HG03432 (cell line): ENCODE data around the gene KDM3B.

Experiments
- ATAC-seq: cut with Tn5 transposase; IDR thresholded peaks from one replicate; pipeline ENCODE4 v1.9.1; 2021; ENCODE audit warnings: mild to moderate bottlenecking, moderate library complexity; ENCODE audit not compliant: unreplicated experiment

The KDM3B gene

DNA sequence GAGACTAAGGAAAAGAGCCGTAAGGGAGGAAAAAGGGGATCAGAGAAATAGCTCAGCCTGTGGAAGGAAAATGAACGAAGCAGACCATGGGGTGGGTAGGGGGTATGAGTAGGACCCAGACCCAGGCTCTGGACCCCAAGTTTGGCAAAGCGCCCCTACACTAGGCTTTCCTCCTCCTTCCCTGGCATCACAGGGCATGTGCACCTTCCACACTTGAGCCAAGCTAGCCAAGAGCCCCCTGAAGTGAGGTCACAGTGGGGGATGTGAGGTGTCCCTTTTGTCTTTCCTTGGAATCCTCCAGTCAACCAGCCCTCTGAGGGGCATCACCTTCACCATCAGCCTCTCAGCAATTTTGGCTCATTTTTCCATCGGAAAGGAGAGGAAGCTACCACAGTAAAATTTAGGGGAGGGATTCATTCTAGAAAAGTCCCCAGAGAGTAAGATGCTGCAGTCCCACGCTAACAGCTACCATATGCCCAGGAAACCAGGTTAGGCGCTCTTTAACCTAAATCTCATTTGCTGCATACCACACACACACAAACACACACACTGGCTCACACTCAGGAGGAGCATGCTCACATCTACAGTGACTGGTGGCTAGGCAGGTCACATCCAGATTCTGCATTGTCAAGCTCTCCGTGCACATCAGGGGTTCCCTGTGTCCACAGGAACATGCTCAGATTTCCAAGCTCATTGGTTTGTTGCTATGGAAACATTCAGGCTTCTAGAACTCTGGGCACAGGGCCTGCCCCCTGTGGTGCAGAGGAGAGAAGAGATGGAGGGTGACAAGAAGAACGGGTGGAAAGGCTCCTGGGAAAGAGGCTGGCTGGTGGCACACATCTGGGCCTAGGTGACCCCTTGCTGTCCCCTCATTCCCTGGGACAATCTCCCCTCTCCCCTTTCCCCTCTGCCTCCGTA lies 96.3 kb downstream of the KDM3B start:
- no peak for ATAC-seq

DNA sequence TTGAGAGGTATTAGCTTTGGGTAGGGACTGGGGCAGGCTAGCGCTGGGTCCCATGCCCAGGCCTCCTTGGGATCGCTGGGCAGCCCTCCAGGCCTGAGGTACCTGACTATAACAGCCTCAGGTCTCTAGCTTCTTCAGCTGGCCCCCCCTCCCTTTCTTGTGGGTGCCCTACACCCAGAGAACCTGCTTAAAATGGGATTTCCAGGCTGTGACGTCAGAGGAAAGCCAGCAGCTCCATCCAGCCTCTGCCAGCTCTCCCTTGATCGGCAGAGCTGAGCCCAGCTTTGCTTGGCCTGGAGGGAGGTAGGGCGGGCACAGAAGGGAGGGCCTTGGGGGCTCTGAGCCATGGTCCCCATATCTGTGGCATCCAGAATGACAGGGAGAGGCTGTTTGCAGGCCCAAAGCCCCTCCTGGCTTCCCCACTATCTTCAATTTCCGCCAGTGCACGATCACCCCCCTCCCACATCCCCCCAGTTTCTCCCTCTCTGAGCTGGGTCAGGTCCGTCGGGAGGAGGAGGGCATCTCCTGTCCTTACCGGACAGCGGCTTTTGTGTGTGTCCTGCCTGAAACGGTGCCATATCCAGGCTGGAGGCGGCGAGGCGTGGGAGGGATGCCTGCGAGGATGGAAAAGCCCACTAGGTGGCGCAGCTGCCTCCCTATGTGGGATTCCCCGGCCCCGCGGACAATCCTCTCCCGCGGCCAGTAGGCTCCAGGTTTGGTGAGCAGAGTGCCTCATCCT lies 97.2 kb downstream of the KDM3B start:
- peak; percentile 75 for ATAC-seq

DNA sequence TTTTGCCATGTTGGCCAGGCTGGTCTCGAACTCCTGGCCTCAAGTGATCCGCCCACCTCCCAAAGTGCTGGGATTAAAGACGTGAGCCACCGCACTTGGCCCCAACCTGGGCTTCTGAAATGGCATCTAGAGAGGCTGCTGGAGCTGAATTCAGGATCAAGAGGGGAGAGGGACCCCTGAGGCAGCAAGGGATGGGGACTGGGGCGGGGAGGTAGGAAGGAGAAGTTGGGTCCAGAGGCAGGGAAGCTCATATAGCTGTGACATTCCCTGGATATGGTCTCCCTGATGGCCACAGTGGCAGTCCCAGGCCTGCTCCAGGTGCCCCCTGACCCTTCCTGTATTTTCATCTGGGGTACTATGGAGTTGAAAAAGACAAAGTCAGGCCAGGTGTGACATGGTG lies 98.5 kb downstream of the KDM3B start:
- no peak for ATAC-seq

DNA sequence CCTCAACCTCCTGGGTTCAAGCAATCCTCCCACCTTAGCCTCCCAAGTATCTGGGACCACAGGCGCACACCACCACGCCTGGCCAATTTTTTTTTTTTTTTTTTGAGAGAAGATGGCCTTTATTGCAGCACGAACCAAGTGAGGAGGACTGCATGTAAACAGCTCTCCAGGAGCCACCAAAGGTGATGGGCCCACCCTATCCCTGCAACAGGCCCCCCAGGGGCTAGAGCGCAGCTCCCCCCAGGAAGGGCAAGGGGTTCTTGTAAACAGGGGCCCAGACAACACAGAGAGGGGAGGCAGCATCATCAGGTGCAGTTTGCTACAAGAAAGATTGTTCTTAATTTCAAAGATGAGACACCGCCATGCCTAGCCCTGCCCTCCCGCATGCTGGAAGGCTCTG lies 100.2 kb downstream of the KDM3B start:
- no peak for ATAC-seq

DNA sequence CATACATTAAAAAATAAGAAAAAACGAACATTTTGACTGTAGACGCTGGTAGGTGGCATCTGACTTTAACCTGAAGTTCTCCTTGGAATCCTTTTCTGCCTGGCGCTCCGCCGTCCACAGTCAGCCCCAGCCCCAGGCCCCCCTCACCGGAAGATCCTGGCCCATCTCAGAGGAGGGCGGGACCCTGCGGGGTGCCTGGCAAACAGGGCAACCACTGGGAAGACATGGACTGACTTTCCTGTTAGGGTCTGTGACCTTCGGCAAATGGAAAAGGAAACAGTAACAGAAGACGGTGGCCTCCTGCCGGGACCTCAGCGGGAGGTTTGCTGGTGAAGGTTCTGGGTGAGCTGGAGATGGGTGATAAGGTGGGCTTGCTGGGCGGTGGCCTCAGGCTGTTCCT lies 101.1 kb downstream of the KDM3B start:
- no peak for ATAC-seq

DNA sequence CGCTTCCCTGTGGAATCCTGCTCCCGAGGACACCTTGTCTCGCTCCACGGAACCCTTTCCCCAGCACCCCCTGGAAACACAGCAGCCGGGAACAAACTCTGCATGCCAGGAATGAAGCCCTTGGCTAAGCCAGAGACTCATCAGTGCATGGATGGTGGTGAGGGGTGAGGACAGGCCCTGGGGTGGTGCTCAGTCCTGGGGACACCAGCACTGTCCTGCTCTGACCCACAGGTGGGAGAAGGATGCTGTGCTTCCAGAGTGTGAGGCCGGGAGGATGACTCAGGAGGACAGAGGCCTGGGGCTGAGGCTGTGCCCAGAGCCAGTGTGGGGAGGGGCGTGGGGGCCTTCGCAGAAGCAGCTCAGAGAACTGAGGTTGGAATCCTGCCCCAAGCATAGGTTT lies 101.6 kb downstream of the KDM3B start:
- no peak for ATAC-seq

DNA sequence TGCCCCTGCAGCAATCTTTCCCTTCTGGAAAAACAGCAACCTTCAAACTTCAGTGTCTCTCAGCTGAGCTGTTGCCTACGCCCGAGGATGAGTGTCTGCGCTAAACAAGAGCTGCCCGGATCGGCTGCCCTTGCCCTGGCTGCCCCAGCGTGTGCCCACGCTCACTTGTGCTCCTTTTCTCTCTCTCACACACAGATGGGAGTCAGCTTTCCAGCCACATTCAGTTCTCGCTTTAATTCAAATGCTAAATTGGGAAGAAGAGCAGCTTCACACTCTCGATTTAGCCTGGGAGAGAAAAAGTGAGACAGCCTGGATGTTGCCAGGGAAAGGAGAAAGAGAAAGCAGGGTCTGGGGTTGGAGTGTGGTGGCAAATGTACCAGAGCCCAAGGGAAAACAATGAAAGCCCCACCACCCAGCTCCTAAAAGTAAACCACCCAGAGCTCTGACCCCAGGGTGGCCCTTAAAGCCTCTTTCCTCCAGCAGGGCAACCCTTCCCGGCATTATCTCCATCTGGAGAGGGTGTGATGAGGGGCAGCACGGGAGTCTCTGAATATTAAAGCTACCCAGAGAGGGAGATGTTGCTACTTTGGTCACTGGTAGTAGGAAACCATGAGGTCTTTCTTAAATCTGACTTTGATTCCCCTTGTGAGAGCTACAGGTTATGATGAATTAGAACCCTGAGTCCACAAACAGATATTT lies 102.9 kb downstream of the KDM3B start:
- ATAC-seq: no peak

DNA sequence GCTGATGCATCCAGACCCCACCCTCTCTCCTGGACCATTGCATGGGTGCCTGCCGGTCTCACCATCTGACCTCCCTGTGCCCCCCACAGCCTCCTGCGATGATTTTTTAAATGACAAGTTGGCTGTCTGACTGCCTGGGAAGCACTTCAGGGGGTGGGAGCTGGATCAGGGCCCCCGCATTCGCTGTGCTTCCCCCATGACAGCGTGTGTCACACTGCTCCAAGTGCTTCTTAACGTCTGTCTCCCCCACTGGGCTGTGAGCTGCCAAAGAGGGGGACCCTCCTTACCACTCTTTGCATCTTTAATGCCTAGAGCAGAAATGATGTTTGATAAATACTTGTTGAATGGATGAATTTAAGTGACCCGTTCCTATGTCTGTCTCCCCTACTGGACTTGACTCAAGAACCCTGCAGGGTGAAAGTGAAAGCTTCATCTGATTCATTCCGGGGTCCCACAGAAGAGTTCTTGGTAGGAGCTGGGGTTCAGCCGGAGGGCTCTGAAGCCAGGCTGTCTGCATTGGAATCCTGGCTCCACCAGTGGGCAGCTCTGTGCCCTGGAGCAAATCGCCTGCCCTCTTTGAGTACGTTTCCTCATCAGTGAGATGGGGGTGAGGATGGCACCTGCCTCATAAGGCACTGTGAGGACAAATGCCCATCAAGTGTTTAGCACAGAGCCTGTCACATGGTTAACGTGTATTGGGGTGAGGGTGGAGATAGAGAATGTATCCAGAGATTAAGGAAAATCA lies 105.2 kb downstream of the KDM3B start:
- ATAC-seq: no peak

DNA sequence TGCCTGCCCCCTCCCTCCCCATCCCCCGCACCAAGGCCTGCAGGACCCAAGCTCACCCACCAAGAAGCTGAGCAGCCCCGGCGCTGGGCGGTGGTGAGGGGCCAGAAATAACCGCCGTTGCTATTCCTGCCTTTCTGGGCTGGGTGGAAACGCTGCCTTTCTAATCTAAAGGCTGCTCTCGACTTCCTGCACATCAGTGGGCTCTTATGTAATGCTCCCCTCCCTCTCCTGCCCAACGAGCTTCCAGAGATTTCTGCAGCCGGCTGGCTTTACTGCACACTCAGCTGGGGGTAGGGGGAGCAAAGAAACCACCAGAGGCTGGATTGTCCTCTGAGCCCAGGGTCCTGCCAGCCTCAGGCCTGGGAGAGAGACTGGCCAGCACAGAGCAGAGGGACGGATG lies 105.9 kb downstream of the KDM3B start:
- ATAC-seq: no peak

DNA sequence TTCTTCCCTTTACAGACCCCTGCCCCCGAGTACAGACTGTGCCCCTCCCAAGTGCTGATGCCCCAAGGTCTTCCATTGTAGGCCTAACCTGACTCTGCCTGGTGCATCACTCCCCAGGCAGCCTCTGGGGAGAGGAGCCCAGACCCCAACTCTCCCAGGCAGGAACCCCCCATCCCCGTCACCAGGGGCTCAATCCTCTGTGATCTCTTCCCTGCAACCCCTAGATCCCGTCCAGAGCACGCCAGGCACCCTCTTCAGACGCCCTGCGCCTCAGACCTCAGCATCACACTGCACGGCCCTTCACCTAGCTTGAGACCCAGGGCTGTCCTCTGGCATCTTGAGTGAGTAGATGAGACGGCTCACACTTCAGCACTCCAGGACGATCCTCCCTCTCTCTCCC lies 106.4 kb downstream of the KDM3B start:
- ATAC-seq: no peak

DNA sequence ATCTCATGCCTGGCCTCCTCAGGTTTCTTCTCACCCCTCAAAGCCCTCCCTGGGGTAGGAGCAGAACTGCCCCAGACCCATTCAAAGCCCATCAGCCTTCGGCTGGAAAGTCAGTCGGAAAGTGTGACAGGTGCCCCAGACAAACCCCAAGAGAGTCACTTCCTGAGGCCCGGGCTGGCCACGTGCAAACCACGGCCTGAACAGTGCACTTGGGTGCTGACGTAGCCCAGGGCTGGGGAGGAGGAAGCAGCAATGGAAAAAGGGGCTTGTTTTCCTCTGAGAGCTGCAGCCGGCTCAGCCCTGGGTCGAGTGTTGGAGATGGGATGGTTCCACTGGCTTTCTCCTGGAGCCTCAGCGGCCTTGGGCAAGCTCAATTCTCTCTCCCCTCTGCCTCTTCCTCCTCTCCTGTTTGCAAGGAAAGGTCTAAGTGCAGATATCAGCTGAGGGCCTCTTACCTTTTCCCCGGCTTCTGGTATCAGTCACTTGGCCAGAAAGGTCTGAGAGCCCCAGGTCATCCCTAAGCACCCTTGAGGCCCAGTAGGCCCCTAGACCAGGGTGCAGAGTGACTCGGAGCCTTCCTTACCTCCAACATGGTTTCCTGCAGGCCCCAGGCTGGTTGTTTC lies 106.9 kb downstream of the KDM3B start:
- no peak for ATAC-seq

DNA sequence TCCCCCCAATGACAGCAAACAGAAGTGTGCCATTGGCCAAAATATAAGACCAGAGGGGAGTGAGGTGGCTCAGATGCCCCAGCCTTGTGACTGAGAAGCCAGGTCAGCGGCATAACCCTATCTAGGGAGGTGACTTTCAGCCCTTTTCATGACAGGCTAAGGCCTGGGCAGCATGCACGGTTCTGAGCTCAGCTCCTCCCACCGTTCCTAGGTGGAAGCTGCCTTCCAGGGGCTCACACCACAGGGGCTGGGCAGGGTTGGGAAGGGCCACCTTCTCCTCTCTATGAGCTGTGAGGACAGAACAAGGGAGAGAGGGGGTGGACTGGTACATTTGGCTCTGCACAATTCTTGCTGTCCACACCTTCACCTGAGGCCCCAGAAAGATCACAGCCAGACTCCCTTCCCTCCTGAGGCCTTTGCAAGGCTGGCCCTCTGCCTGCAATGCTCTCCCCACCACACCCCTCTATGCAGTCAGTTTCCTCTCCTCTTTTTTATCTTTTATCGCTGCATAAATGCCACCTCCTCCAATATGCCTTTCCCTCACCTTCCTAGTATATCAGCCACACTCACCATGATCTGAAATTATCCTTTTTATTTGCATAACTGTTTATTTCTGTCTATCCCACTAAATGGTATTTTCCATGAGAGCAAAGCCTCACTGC lies 107.7 kb downstream of the KDM3B start:
- ATAC-seq: no peak

DNA sequence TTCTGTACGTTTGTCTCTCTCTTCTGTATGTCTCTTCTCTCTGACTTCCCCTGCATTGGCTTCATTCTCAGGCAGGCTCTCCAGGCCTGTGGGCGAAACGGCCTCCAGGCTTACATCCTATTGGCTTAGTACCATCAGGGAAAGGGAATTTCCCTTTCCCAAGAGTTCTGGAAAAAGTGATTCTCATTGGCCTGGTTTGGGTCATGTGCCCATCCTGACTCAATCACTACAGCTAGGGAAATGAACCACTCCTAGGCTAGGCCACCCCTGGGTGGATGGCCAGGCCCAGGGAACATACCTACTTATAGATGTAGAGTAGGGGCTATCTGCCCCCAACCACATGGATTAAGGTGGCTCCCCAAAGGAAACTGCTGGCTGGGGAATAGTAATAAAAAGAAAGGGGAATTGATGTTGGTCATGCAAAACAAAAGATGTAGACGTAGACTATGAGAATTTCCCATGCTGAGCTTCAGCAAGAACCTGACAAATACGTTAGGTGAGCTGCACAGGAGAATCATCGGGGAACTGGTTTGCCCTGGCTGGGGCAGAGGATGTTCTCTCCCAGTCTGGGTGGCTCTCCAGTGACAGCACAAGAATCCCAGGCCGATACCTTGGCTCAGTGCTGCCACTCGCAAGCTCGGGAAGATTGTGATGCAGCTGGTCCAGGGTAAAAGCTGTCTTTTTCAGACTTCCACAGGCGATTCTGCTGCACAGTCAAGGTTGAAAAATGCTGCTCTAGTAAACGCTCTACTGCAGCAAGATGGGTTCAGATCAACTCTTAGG lies 109.0 kb downstream of the KDM3B start:
- ATAC-seq: no peak

DNA sequence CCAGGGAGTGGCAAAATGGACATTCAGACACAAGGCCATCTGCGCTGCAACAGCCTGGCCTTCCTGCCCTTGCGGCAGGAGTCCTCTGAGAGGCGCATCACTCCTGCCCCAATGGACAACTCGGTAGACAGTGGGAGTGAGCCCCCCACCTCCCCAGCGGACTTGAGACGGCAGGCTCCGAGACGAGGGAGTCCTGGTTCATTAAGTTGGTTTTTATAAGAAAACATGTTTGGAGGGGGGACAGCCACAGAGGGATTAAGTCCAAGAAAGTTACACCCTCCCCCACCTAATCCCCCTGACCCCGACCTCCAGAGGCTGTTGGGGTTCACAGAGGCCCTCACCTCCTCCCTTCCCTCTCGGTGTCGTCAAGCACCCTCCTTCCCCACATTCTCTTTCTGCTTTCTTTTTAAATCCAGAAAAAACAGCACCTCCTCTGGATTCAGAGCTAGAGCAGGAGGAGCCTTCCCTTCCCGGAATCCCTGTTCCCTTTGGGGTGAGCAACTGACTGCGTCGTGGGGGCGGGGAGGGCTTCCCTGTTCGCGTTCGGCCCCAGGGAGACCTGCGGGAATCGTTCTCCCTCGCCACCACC lies 111.0 kb downstream of the KDM3B start:
- no peak for ATAC-seq

DNA sequence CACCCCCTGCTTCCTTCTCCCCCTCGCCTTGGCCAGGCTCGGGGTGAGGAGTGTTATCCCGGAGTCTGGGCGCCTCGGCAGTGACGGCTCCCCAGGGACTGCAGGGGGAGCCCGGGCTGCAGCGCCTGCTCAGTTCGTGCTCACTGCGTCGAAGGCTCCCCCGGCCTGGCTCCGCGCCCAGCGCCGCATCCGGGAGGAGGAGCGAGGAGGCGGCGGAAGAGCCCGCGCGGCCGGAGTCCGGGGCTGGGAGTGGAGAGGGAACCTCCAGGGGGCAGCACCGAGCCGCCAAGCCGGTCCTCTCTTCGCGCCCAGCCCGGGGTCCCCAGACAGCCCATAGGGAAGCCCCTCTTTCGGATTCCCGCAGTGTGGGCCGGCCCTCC lies 111.5 kb downstream of the KDM3B start:
- ATAC-seq: peak; percentile 56

DNA sequence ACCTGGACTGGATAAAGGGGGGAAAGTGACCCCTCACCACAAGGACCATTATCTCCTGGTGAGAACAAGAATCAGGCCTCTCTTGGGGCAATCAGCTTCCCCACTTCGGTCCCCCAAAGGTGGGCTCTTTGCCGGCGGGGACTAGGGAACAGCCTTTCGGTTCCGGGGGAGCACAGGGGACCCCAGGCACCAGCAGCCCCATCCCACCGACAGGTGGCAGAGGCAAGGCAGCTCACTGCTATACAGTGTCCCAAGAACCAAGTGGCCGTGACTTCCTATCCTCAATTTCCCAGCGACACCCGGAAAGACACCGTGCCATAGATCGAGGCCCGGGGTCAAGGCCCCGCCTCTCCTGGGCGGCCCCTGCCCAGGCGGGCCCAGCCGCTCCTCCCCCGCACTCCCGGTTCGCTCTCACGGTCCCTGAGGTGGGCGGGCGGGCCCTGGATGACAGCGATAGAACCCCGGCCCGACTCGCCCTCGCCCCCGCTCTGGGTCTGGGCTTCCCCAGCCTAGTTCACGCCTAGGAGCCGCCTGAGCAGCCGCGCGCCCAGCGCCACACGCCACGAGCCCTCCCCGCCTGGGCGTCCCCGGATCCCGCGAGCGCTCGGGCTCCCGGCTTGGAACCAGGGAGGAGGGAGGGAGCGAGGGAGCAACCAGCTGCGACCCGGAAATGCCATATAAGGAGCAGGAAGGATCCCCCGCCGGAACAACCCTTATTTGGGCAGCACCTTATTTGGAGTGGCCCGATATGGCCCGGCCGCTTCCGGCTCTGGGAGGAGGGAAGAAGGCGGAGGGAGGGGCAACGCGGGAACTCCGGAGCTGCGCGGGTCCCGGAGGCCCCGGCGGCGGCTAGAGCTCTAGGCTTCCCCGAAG lies 112.1 kb downstream of the KDM3B start:
- peak; percentile 77 for ATAC-seq

DNA sequence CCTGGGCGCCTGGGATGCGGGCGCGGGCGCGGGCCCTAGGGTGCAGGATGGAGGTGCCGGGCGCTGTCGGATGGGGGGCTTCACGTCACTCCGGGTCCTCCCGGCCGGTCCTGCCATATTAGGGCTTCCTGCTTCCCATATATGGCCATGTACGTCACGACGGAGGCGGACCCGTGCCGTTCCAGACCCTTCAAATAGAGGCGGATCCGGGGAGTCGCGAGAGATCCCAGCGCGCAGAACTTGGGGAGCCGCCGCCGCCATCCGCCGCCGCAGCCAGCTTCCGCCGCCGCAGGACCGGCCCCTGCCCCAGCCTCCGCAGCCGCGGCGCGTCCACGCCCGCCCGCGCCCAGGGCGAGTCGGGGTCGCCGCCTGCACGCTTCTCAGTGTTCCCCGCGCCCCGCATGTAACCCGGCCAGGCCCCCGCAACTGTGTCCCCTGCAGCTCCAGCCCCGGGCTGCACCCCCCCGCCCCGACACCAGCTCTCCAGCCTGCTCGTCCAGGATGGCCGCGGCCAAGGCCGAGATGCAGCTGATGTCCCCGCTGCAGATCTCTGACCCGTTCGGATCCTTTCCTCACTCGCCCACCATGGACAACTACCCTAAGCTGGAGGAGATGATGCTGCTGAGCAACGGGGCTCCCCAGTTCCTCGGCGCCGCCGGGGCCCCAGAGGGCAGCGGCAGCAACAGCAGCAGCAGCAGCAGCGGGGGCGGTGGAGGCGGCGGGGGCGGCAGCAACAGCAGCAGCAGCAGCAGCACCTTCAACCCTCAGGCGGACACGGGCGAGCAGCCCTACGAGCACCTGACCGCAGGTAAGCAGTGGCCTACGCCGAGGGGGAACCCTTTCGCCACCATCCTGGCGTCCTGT lies 113.0 kb downstream of the KDM3B start, which contains the start of gene EGR1:
TSS of gene EGR1 (plus strand) at position 219 of the 864 bp plus-strand sequence. CDS start at position 502, 283 bp downstream.
- peak; percentile 63 for ATAC-seq
